K562 (cell line): Measurements from ENCODE around the gene ANO3. TPM values are rescaled to one million over a fixed set of nuclear protein-coding genes. Genes with fewer than 3 reads are reported as not detected.

Experiments
- ATAC-seq: fragments of 200-7000 bp; cut with Tn5 transposase; 3 replicates; pipeline ENCODE4 v1.9.1; 2020; ENCODE audit warnings: moderate library complexity
- BruUV-seq: library from RNA; stranded (reverse); fragments of 400-500 nt; replicated peaks from 2 replicates; lab custom pipeline; 2021; lab: Mats Ljungman, UMichigan
- CTCF ChIA-PET: fragments of 300-600 bp; formaldehyde crosslinking; extraction: SDS; loops from one replicate; lab custom pipeline; 2021; ENCODE audit warnings: low intra/inter-chr PET ratio; lab: Yijun Ruan, JAX
- POLR2A ChIA-PET: fragments of 300-600, 350-650 bp; sonication (Branson Sonifier 250); formaldehyde crosslinking; extraction: SDS; loops from one replicate; lab custom pipeline; 2021; ENCODE audit warnings: antibody characterized with exemption, inconsistent platforms; lab: Yijun Ruan, JAX
- DNase-seq, 4 experiments: peaks; one replicate each; pipeline versions ENCODE4 v3.0.0 to v3.0.0-alpha.2; 2011 to 2018; ENCODE audit warnings: low spot score in 3 of 4, mixed read lengths in 3 of 4; ENCODE audit errors: extremely low read depth in 1 of 4
- FAIRE-seq: peaks from 2 replicates; lab custom pipeline; 2011; peaks lifted over from hg19 to GRCh38; lab: Jason Lieb, UNC
- H2AFZ ChIP-seq: 2 replicates; pipeline ENCODE4 v1.6.0; 2011; ENCODE audit warnings: low read depth, low read length, control low read depth, inconsistent platforms
- H3K27ac ChIP-seq: fragments of 200-600 bp; 3 replicates; pipeline ENCODE4 v1.8.0; 2011; ENCODE audit warnings: low read depth, mild to moderate bottlenecking, control low read depth, inconsistent platforms, low read length, moderate library complexity, mixed read lengths; ENCODE audit errors: extremely low read depth
- H3K27me3 ChIP-seq, 2 experiments: fragments of 300-600 bp in 1 of 2; 2 replicates in 1 of 2; 3 replicates in 1 of 2; pipeline versions ENCODE4 v1.6.0 to v1.8.0; 2011; ENCODE audit warnings: inconsistent platforms in 2 of 2, low read length in 2 of 2, mild to moderate bottlenecking in 1 of 2, mixed read lengths in 1 of 2, moderate library complexity in 1 of 2; ENCODE audit not compliant: control insufficient read depth in 2 of 2, insufficient read depth in 2 of 2
- H3K36me3 ChIP-seq: fragments of 300-600 bp; 3 replicates; pipeline ENCODE4 v1.8.0; 2011; ENCODE audit warnings: mild to moderate bottlenecking, low read length, inconsistent platforms; ENCODE audit not compliant: control insufficient read depth, insufficient read depth
- H3K4me1 ChIP-seq, 2 experiments: fragments of 200-600 bp in 1 of 2; replicated peaks in 1 of 2; 2 replicates in 1 of 2; 3 replicates in 1 of 2; pipeline versions ENCODE4 v1.5.1 to v1.8.0; 2011; ENCODE audit warnings: inconsistent platforms in 2 of 2, low read length in 2 of 2, mild to moderate bottlenecking in 1 of 2, mixed read lengths in 1 of 2, moderate library complexity in 1 of 2; ENCODE audit not compliant: control insufficient read depth in 2 of 2, insufficient read depth in 2 of 2
- H3K4me2 ChIP-seq: 2 replicates; pipeline ENCODE4 v1.6.1; 2011; ENCODE audit warnings: low read length, control low read depth, inconsistent platforms, mixed read lengths; ENCODE audit not compliant: insufficient read depth
- H3K4me3 ChIP-seq: fragments of 200-600 bp; sonication (generic), shearing (Covaris generic); 2 replicates; pipeline ENCODE4 v1.5.1; 2016; ENCODE audit warnings: control low read depth, inconsistent platforms
- H3K79me2 ChIP-seq: fragments of 200-600 bp; 3 replicates; pipeline ENCODE4 v1.8.0; 2011; ENCODE audit warnings: low read length, inconsistent platforms; ENCODE audit not compliant: control insufficient read depth, insufficient read depth
- H3K9ac ChIP-seq, 2 experiments: 2 replicates each; pipeline versions ENCODE4 v1.6.0 to v1.6.1; 2011; ENCODE audit warnings: low read depth in 2 of 2, low read length in 2 of 2, control low read depth in 1 of 2, inconsistent platforms in 1 of 2, mild to moderate bottlenecking in 1 of 2, mixed read lengths in 1 of 2; ENCODE audit not compliant: insufficient read depth in 1 of 2
- H3K9me1 ChIP-seq: one replicate; pipeline ENCODE4 v1.6.0; 2011; ENCODE audit warnings: inconsistent platforms, mild to moderate bottlenecking, low read length, moderate library complexity; ENCODE audit not compliant: control insufficient read depth, insufficient read depth
- H3K9me3 ChIP-seq: replicated peaks from 2 replicates; pipeline ENCODE4 v1.5.1; 2011; ENCODE audit warnings: low read depth, low read length, inconsistent platforms; ENCODE audit not compliant: control insufficient read depth, insufficient read depth
- H4K20me1 ChIP-seq: replicated peaks from 2 replicates; pipeline ENCODE4 v1.6.1; 2011; ENCODE audit warnings: low read length, inconsistent platforms, mixed read lengths; ENCODE audit not compliant: control insufficient read depth, insufficient read depth
- CBX1 ChIP-seq: sonication (generic); IDR thresholded peaks from 2 replicates; pipeline ENCODE4 v1.6.1; 2016; ENCODE audit warnings: antibody characterized with exemption, low read depth, mild to moderate bottlenecking
- DMBX1 ChIP-seq: fragments of 250-450 bp; sonication (Bioruptor Pico); IDR thresholded peaks from 2 replicates; pipeline ENCODE4 v1.8.0; 2022; ENCODE audit warnings: inconsistent platforms, mild to moderate bottlenecking, moderate library complexity, borderline replicate concordance
- HLTF ChIP-seq: fragments of 450-650 bp; IDR thresholded peaks from 2 replicates; pipeline ENCODE4 v1.6.1; 2016
- MTA2 ChIP-seq: fragments of 450-650 bp; IDR thresholded peaks from 2 replicates; pipeline ENCODE4 v1.6.1; 2016; ENCODE audit warnings: low read depth
- PHTF2 ChIP-seq: fragments of 250-450 bp; sonication (Bioruptor Pico); IDR thresholded peaks from 2 replicates; pipeline ENCODE4 v1.5.0; 2021; ENCODE audit warnings: mild to moderate bottlenecking
- SMARCA4 ChIP-seq: fragments of 450-650 bp; IDR thresholded peaks from 2 replicates; pipeline ENCODE4 v1.6.1; 2016
- TCF7L2 ChIP-seq: fragments of 150-350 bp; IDR thresholded peaks from 2 replicates; pipeline ENCODE4 v1.6.1; 2016; ENCODE audit warnings: low read depth, mild to moderate bottlenecking, low read length, moderate library complexity
- WGBS: fragments of 100-300 bp; shearing (Covaris generic); methylation state at CpG from one replicate; pipeline ENCODE4 v1.1.6; 2016; ENCODE audit warnings: low coverage, mixed read lengths; ENCODE audit not compliant: insufficient coverage; ENCODE audit errors: missing lambda C conversion rate; 5-methylcytosine and 5-hydroxymethylcytosine counted together
- in situ Hi-C: fragments of 300-500 bp; cut with MboI; formaldehyde crosslinking; loops from 4 replicates; pipeline ENCODE4 v1.15.0; 2018; ENCODE audit warnings: inconsistent platforms, mixed read lengths
- intact Hi-C: fragments of 100-400 bp; cut with micrococcal nuclease; formaldehyde crosslinking; loops from 2 replicates; pipeline ENCODE4 v1.14.2; 2022
- polyA plus RNA-seq, 8 experiments: library from polyadenylated mRNA; depleted of rRNA in 4 of 8; stranded (reverse) in 5 of 8; unstranded in 3 of 8; fragments of >200 nt; fragmentation: Nextera tagmentation in 2 of 8; fragmentation: Illumina TruSeq in 1 of 8; extraction: Ambion mirVana in 2 of 8; extraction: Trizol in 1 of 8; gene quantifications; 2 replicates each; pipeline versions ENCODE4 v1.2.1 to v1.2.3, GENCODE V29; 2011 to 2014; ENCODE audit warnings: inconsistent platforms in 1 of 8, missing spikeins in 1 of 8
- total RNA-seq, 7 experiments: library from RNA; depleted of rRNA in 6 of 7; stranded (reverse); fragments of >200 nt in 6 of 7; fragmentation: Illumina TruSeq in 2 of 7; extraction: Trizol in 2 of 7; gene quantifications; 2 replicates each; pipeline versions ENCODE4 v1.2.1 to v1.2.3, GENCODE V29; 2011 to 2021; ENCODE audit warnings: low replicate concordance in 1 of 7
- TF ChIP-seq, protein P1 (sequence below): fragments of 250-450 bp; sonication (Bioruptor Pico); IDR thresholded peaks from 2 replicates; pipeline ENCODE4 v1.8.0; 2021; ENCODE audit warnings: mild to moderate bottlenecking, moderate library complexity

Gene ANO3
- total and polyA plus RNA-seq, 9 of the 15 experiments (the other 6 are each of a cell fraction or from before 2014, with no cell fraction given): 0.01 to 0.13 (median 0.04) TPM; not detected in 1

- Histone ChIP-seq H3K9me1 (no peaks in the 10 kb centered on the region), H3K27me3 (no peaks in the 10 kb centered on the region), H3K4me2 (no peak overlapping the region), H3K27ac (no peak overlapping the region), H3K9ac (no peak overlapping the region), H4K20me1 (no peaks in the 10 kb centered on the region), H3K4me3 (no peak overlapping the region), H2AFZ (no peak overlapping the region), H3K36me3 (no peaks in the 10 kb centered on the region), H3K79me2 (no peaks in the 10 kb centered on the region), H3K4me1 (no peaks in the 10 kb centered on the region), H3K9me3 (peaks cover 1% of the 10 kb centered on the region; the same call in 1 of the 2 replicates)
- in situ Hi-C loops: no loop called here
- ChIA-PET CTCF (no interaction called here), POLR2A (no interaction called here)
- intact Hi-C loops: no loop called here
- FAIRE-seq (no peak), ATAC-seq (no peak), DNase-seq (no peak)
- TF ChIP-seq PHTF2 (CRISPR knock-in tag) (no peak), HLTF (no peak), MTA2 (no peak), DMBX1 (CRISPR knock-in tag) (no peak), SMARCA4 (no peak), TCF7L2 (no peak), CBX1 (no peak)
- TF ChIP-seq, protein P1, sequence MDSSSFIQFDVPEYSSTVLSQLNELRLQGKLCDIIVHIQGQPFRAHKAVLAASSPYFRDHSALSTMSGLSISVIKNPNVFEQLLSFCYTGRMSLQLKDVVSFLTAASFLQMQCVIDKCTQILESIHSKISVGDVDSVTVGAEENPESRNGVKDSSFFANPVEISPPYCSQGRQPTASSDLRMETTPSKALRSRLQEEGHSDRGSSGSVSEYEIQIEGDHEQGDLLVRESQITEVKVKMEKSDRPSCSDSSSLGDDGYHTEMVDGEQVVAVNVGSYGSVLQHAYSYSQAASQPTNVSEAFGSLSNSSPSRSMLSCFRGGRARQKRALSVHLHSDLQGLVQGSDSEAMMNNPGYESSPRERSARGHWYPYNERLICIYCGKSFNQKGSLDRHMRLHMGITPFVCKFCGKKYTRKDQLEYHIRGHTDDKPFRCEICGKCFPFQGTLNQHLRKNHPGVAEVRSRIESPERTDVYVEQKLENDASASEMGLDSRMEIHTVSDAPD: no peak
- BruUV-seq: no TSS peak
- WGBS: 0% methylated on average over 2 of the region's 2 CpGs
Measured at GRCh38 chr11:26474401-26474800, 142.5 kb downstream of the ANO3 start.
